GM23338 (cell line): ENCODE measurements around the gene IER5L.

Experiments used
- POLR2AphosphoS5 ChIP-seq: IDR thresholded peaks from 2 replicates; pipeline ENCODE4 v1.6.1; 2016; ENCODE audit warnings: antibody characterized with exemption, low read depth
- REST ChIP-seq: IDR thresholded peaks from one replicate; pipeline ENCODE4 v1.6.1; 2018; ENCODE audit warnings: antibody characterized with exemption; ENCODE audit not compliant: unreplicated experiment
- TF ChIP-seq, protein P1 (sequence below), 2 experiments: fragments of 200-600 bp in 1 of 2; sonication (generic) in 1 of 2; conservative IDR thresholded peaks; 2 replicates each; pipeline versions ENCODE4 v1.5.1 to v1.6.1; 2016 to 2017; ENCODE audit warnings: antibody characterized with exemption in 2 of 2, low read depth in 2 of 2, mild to moderate bottlenecking in 2 of 2, moderate library complexity in 1 of 2

DNA sequence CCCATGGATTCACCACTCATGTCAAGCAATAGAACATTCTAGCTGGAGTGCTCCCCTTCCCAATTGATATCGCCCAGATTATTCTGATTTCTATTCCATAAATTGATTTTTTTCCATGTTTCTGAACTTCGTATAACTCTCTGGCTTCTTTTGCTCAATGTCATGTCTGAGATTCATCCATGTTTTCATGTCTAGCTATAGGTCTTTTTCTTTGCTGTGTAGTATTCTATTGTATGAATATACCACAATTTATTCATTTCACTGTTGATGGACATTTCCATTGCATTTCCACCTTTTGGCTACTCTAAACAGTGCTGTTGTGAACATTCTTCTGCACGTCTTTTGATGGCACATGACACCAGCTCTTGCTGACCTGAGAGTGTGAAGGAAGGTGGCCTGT lies 47.3 kb downstream of the IER5L start:
- TF ChIP-seq, protein P1, sequence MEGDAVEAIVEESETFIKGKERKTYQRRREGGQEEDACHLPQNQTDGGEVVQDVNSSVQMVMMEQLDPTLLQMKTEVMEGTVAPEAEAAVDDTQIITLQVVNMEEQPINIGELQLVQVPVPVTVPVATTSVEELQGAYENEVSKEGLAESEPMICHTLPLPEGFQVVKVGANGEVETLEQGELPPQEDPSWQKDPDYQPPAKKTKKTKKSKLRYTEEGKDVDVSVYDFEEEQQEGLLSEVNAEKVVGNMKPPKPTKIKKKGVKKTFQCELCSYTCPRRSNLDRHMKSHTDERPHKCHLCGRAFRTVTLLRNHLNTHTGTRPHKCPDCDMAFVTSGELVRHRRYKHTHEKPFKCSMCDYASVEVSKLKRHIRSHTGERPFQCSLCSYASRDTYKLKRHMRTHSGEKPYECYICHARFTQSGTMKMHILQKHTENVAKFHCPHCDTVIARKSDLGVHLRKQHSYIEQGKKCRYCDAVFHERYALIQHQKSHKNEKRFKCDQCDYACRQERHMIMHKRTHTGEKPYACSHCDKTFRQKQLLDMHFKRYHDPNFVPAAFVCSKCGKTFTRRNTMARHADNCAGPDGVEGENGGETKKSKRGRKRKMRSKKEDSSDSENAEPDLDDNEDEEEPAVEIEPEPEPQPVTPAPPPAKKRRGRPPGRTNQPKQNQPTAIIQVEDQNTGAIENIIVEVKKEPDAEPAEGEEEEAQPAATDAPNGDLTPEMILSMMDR (conservative IDR thresholded peaks at IDR 0.05; ENCODE audit: low read depth in 2 of 2) = no peak
- TF ChIP-seq POLR2AphosphoS5 (no peak), REST (no peak)
